Measurements from ENCODE around the gene TGFBI.

Gene TGFBI

DNA sequence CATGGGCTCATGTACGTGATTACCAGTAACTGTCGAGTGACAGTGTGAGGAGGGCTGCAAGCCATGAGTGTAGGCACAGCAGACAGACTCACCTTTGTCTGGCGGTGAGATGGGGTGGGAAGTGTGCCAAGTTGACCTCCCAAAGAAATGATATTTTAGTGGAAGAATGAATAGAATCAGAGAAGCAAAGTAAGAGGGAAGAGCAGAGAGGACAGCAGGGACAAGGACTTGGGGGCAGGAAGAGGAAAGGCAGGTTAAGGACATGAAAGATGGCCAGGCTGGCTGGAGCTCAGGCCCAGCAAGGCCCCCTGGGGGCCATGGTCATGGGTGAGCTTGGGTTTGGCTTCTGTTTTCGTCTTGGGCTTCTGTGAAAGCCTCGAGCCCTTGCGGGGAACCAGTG is 20.2 kb downstream of the TGFBI start:
- DNase-seq, result no peak

DNA sequence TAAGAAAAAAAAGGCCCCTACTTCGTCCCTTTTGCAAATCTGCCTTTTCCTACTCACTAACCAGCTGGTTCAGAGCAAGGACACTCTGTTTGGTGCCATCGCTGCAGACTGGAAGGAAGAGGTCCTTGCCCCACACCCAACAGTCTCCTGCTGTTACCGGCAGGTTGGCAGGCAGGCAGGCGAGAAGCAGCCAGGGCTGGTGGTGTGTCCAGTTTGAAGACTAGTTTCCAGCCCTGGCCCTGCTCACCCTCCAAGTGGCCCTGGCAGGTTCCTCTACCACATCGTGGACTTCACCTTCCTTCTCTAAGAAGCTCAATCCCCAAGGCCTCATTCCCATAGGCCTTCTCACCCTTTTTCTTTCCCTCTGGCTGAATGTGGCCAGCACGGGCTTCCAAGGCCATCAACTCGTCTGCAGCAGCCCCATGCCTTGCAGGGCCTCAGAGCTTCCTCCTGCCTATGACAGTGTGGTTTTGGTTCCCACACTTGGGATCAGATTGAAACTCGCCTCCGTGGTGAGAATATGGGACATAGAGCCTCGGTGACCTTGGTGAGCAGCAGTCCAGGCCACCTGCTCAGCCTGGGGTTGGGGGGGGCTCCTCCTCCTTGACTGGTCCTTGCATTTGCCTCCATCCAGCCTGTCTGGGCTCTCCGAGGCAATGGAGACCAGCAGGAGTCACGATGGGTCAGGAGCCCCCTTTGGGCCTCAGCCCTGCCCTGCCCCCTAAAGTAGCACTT is 22.9 kb downstream of the TGFBI start:
- no peak for DNase-seq

DNA sequence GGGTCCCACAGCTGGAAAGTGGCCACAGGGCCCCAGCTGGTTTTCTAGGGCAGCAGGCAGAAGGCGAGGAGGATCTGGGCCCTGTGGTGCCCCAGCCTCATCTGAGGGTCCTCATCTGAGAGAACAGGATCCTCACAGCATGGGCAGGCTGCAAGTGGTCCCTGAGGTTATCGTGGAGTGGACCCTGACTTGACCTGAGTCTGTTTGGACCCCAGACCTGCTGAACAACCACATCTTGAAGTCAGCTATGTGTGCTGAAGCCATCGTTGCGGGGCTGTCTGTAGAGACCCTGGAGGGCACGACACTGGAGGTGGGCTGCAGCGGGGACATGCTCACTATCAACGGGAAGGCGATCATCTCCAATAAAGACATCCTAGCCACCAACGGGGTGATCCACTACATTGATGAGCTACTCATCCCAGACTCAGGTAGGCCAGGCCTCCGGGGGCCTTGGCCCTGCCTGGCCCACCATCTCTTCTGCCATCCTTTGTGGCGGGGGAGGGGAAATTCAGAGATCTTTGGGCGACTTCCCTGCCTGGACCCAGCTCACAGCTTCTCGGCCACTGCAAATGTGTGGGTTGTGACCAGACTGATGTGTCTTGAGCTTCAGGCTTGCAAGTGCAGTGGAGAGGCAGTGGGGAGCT is 24.0 kb downstream of the TGFBI start:
- DNase-seq, result no peak

DNA sequence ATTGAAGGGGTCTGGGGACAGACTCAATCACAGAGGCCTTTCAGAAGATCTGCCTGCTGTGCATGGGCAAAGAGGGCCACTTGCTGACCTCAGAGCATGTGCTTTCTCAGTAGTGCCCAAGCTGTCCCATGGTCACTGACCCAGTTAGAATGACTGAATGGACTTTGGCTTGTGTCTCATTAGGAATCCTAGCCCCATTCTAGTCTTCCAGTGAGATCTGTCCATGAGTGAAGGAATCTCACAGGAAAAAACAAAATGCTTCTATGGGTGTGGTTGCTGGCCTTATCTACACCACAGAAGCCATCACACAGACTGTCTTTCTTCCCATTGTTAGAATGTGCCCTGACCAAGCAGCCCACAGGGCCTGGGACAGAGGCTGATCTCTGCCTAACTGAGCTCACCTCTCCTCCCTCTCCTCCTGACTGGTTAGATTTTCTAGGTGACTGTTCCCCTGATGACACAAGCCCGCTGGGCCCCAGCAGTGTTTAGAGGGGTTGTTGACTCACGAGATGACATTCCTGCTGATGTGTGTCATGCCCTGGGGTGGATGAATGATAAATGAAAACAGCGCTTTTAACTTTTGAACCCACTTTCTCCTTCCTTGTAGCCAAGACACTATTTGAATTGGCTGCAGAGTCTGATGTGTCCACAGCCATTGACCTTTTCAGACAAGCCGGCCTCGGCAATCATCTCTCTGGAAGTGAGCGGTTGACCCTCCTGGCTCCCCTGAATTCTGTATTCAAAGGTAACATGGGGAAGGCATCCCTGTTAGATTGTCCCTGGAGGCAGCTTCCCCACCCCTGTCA is 24.8 kb downstream of the TGFBI start:
- DNase-seq, result no peak

DNA sequence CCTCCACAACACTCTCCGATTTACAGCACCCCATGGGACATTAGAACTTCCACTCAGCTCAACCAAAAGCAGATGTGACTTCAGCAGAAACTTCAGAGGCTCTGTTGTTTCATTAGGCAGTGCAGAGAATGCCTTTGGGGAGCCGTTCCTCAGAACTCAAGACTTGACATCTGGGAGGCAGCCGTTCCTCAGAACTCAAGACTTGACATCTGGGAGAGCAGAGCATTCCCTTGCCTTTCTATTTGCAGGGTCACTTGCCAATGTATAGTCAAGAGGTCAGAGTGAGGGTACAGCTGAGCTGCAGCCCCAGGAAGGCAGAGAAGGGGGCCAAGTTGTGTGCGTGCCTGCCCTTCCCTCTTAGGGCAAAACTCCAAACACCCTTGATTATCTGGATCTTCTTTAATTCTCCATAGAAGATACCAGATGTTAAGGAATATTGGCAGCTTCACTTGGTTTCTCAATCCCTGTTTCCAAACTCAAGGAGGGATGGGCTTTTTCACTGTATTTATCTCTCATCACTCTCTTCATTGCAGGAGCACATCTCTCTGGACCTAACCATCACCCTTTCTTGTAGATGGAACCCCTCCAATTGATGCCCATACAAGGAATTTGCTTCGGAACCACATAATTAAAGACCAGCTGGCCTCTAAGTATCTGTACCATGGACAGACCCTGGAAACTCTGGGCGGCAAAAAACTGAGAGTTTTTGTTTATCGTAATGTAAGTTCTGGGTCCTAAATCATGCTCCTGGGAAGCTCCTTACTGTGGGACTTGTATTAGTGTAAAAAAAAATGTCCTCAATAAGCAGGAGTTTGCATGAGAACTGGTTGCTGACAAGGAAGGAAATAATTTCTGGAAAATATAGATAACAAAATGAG is 25.6 kb downstream of the TGFBI start:
- DNase-seq, result no peak

DNA sequence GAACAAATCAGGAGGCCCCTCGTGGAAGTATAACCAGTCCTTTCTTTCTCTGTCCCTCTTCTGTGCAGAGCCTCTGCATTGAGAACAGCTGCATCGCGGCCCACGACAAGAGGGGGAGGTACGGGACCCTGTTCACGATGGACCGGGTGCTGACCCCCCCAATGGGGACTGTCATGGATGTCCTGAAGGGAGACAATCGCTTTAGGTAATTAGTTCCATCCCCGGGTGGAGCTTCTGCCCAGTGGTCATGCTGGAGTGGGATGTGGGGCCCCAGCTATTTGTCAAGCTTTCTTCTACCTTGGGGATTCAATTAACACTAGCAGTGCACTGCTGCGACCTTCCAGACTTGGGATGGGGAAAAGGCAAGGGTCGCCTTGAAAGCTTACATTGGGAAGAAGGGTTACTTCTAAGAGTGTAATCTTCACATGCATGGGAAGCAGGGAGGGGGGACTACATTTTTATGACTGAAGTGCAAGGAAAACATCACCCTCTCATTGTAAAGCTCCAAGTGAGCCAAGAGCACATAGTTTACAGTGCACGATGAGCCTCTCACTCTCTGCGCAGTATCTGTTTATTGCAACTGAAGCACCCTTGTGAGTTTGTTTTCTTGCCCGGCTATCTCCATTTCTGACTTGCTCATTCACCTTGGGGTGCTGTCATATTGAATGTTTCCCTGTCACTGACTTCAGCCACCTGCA is 27.0 kb downstream of the TGFBI start:
- no peak for DNase-seq

DNA sequence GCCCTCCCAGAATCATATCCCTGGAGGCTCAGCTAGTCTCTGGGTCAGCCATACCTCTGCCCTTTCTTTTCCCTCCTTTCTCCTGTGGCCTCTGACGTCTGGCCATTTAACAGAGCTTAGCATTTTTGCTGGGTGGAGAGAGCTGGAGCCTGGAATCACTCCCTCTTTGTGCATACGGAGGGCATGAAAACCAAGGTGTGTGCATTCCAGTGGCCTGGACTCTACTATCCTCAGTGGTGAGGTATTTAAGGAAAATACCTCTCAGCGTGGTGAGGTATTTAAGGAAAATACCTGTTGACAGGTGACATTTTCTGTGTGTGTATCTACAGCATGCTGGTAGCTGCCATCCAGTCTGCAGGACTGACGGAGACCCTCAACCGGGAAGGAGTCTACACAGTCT is 27.5 kb downstream of the TGFBI start:
- DNase-seq, result no peak

DNA sequence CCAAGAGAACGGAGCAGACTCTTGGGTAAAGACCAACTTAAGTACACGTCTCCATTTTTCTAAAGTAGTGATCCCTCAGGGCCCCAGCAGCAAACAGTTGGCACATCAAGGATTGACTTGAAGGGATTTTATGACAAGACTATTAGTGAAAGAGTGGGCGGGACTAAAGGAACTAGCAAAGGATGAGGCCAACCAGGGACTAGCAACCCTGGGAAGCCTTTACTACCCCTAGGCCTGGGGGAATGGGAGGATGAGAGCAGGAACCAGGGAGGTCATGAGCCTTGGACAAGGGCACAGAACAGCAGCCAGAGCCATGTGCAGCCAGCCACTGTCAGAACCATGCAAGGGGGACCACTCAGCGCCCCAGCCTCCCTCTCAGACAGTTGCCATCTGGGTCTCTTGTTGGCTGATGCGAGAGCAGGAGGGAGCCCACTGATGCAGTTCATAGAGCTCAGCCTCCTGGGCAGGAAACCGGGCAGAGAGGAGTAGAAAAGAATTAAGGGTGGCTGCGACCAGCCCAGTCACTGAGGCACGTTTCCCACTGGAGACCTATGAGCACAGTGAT is 28.1 kb downstream of the TGFBI start:
- DNase-seq, result no peak

DNA sequence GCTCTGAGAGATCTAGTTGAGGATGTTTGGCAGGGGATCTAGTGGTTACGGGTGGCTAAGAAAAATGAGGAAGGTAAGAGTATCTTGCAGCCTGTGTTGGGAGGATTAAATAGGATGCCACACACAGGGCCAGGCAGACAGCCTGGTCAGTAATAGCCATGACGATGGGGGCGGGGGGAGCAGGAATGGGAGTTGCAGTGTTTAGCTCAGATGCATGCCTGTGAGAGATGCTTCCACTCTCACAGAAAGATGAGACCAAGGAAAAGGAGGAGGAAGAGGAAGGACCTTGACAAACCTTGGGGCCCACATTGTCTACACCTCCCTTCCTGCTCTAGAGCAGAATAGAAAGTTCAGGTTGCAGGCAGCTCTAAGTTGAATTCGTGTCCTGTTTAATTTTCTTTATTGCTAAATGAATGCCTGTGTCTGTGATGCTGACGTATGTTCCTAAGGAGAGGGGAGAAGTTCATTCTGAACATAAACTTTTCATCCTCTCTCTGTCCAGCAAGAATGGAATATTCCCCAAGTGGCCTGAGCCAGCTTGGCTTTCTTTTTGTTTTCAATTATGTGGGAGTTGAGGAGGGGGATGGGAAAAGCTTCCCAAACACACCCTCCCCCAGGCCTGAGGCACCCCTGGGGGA is 28.7 kb downstream of the TGFBI start:
- DNase-seq, result no peak

DNA sequence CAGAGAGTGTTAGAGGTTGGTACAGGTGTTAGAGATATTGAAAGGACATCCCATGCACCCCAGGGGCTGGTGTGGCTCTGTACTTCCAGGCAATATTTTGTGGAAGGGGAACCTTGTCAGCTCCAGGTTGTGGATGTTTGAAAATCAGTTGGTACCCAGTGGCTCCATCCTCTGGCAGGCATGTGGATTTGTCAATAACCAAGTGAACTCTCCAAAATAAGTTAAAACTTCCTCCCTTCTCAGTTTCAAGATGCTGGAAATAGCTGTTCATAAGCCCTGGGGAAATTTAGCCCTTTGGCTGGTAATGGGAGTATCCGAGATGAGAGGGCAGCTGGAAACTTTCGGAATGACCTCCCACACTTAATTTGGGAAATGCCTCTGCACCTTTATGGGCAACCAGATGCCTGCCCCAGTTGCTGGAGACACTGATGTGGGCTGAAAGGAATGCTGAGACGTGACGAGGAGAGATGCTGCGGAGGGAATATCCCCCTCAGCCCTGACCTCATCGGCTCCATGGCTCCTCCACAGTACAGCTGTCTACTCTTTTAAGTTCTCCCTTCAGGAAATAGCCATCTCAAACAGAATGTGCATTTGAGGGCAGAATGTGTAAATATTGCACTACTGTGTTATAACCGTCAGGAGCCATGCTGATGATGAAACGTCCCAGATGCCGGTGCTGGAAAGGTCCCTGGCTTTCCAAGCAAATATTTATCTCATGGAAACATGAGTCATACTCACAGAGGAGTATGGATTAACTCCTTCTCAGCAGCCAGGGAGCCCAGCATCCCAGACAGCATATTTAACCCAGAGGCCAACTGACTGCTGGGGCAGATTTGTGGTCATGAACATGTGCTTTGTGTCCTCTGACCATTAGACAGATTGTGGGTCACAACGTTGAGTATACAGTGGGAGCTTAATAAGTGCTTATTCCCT is 29.5 kb downstream of the TGFBI start:
- no peak for DNase-seq

DNA sequence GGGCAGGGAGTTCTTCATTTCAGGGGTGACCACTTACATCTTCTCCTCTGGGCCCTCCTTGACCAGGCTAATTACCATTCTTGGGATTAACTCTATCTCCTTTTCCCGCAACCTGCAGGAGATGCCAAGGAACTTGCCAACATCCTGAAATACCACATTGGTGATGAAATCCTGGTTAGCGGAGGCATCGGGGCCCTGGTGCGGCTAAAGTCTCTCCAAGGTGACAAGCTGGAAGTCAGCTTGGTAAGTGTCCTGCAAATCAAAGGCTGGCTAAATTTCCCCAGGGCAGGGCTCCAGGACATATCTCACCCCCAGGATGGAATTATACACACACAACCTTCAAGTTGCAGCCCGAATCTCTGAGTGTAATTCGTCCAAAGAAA is 30.2 kb downstream of the TGFBI start:
- DNase-seq, result no peak

DNA sequence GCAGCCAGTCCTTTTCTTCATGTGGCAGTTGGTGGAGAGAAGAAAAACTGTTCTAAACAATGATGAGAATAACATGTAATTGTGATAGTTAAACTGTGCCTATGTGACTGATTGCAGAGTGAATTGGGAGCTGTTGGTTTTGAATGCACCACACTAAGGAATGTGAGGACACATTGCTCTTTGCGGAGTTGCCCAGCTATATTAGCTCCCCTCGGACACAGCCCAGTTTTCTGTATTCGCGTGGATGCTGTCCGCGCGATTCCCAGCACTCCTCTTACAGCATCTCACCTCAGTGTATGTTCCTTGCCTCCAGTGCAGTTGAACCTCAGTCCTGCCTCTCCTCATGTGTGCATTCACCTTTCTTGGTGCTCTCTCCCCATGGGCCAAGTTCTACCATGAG is 32.2 kb downstream of the TGFBI start:
- DNase-seq, result no peak

DNA sequence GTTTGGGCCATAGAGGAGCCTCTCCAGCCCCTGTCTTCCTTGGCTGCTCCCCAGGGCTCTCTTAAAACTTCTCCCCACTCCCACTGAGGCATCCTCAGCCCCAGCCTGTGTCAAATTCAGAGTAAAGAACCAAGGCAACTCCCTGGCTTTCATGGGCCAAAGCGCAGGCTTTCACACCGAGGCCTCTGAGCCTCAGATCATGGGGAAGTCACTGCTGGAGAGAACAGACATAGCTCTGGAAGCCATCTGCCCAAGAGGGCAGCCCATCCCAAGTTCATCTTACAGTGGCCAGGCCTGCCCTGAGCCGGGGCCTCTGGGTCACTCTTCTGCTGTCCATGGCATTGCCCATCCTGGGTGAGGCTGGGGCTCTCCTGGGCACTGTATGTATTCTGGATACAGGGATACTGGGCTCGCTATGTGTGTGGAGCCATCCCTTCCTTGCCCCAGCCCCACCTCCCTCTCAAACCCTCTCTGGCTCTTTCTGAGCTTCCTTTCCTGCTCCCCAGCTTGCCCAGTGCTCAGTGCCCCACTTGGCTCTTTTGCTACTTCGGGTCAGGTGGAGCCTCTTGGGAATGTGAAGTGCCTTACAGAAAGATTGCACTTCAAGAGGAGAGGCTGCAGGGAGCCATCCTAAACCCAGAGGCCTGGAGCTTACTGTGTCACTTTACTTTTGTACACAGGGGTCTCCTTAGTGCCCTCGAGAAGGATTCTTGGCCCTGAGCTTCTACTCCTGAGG is 33.0 kb downstream of the TGFBI start:
- no peak for DNase-seq

DNA sequence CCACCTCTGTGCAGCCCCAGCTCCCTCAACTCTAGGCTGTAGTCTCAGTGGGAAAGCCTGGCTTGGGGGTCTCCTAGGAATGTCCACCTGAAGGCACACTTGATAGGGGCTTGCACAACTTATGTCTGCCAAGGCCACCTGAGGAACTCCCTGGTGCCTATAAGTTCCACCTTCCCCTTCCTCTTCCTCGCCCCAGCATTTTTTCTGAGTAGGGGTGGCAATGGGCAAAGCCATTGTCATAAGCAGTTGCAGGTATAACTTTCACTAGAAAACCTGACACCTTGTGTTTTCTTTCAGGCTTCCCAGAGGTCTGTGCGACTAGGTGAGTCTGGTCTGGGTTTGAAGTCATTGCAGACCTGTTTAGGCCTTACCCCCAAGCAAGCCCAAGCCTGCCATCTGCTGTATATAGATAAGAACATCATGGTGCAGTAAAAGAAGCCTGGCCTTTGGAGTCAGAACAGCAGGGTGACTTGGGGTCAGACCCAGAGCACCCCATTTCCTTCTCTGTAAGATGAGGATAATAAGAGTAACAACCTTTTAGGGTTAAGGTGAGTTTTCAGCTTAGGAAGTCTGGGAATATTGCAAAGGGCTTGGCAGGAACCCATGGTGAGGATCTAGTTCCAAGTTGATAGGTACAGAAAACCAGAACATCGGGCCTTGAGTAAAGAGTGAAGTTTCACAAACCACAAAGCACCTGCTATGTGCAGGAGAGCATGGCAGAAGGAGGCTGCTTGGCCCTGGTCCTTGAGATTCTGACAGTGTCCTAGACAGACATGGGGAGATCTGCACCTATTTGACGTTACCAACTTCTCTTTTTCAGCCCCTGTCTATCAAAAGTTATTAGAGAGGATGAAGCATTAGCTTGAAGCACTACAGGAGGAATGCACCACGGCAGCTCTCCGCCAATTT is 33.8 kb downstream of the TGFBI start:
- no peak for DNase-seq

DNA sequence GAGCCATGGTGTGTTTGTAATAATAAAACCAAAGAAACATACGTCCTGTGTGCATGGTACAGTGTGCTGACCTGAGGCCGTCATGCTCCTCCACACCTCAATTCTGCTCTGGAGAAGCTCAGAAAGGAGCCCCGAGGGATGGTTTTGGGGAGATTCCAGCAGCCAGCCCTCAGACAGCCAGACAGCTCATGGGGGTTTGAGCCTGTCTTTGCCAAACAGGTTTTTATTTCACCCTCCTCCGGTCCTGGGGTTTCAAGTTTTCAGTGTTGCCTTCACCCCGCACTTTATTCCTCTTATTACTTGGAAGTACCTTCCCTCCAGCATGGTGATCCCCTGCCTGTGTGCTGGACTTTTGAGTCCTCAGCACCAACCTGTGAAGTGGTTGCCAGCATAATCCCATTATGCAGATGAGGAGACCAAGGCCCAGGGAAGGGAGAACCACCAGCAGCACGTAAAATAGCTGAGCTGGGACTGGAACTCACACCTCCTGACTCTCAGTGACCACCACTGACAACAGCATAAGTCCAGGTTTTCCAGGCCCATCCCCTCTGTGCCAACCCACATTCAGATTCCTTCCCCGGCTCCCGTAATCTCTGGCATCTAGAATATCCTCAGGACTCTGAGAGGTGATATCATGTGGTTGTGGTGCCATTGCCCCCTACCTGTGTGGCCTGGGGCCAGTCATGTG is 35.1 kb downstream of the TGFBI start:
- DNase-seq, result no peak

DNA sequence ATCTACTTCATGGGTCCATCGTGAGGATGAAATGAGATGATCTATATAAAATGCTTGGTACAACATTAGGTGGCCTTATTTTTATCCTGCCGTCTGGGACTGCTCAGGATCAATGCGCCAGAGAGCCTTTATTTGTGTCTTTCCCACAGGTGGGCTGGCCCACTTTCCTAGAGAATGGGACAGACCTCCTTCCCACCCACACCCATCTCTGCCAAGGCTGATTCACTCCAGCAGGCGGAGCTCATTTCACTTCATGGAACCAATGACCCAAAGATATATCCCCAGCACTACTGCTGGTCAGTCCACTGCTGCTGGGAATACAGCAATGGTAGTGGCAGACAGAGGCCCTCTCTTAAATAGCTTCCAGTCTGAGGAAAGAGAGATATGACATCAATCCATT is 35.7 kb downstream of the TGFBI start:
- no peak for DNase-seq

DNA sequence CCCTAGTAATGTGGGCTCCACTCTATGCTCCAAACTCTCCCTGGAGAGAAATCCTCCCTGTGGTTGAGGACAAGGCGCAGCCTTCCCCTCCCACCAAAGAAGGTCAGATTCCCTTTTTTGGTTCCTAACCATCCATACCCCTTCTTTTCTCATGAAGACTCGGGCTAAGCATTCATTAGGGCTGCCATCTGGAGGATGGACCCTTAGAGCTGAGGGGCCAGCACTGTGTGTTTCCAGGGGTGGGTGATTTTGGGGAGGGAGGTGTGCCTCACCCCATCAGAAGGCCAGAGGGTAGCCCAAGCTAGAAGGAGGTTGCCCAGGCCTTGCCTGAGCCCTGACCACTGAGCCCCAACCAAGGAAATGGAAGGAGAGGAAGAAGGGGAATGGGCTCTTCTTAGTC is 36.8 kb downstream of the TGFBI start:
- no peak for DNase-seq

Data from SIG-M5 (cell line).